ENCODE data around the gene CFAP73. TPM values are rescaled to one million over a fixed set of nuclear protein-coding genes. Genes with fewer than 3 reads are reported as not detected.

The CFAP73 gene
- polyA plus RNA-seq, 1 experiment: not detected

GRCh38 chr12:113118142-113118541, 31.4 kb upstream of the CFAP73 start:
- DNase-seq (ENCODE audit: low read depth, low spot score): no peak
- Histone ChIP-seq H3K27ac (ENCODE audit: low read depth, low read length) (no peak overlapping the region), H3K27me3 (ENCODE audit: control insufficient read depth, insufficient read depth, low read length) (peaks cover 3% of the 10 kb centered on the region), H3K4me3 (ENCODE audit: low read depth, low read length) (no peak overlapping the region), H3K9me3 (ENCODE audit: control insufficient read depth, insufficient read depth, low read length) (no peaks in the 10 kb centered on the region)
- TF ChIP-seq CTCF (IDR thresholded peaks at IDR 0.05; ENCODE audit: low read depth, low read length): no peak
- POLR2A ChIA-PET: interaction anchor here (0.5 kb wide), 1 partner anchor 1194 kb away, joined by 3 read pairs; no protein-coding TSS in a partner anchor
- CTCF ChIA-PET: no interaction called here

GRCh38 chr12:113119980-113120669, 29.4 kb upstream of the CFAP73 start:
- Histone ChIP-seq H3K9me3 (ENCODE audit: control insufficient read depth, insufficient read depth, low read length) (no peaks in the 10 kb centered on the region), H3K4me3 (ENCODE audit: low read depth, low read length) (no peak overlapping the region), H3K27ac (ENCODE audit: low read depth, low read length) (no peak overlapping the region), H3K27me3 (ENCODE audit: control insufficient read depth, insufficient read depth, low read length) (peaks cover 3% of the 10 kb centered on the region)
- no peak for DNase-seq (ENCODE audit: low read depth, low spot score)
- POLR2A ChIA-PET: no interaction called here
- no peak for TF ChIP-seq CTCF (IDR thresholded peaks at IDR 0.05; ENCODE audit: low read depth, low read length)
- CTCF ChIA-PET: interaction anchor here (1.4 kb wide), 1 partner anchor 71 kb away, joined by 3 read pairs; no protein-coding TSS in a partner anchor

- Histone ChIP-seq H3K9me3 (ENCODE audit: control insufficient read depth, insufficient read depth, low read length) (no peaks in the 10 kb centered on the region), H3K27ac (ENCODE audit: low read depth, low read length) (no peak overlapping the region), H3K27me3 (ENCODE audit: control insufficient read depth, insufficient read depth, low read length) (peaks cover 3% of the 10 kb centered on the region), H3K4me3 (ENCODE audit: low read depth, low read length) (no peak overlapping the region)
- TF ChIP-seq CTCF (IDR thresholded peaks at IDR 0.05; ENCODE audit: low read depth, low read length): no peak
- DNase-seq (ENCODE audit: low read depth, low spot score): no peak
- ChIA-PET POLR2A (no interaction called here), CTCF (interaction anchor here (1.4 kb wide), 1 partner anchor 72 kb away, joined by 3 read pairs; no protein-coding TSS in a partner anchor)
Measured at GRCh38 chr12:113120670-113121370, 28.7 kb upstream of the CFAP73 start.

GRCh38 chr12:113127791-113128199, 21.7 kb upstream of the CFAP73 start:
- H3K4me3 ChIP-seq (ENCODE audit: low read depth, low read length): no peak overlapping the region
- no peak overlapping the region for H3K27ac ChIP-seq (ENCODE audit: low read depth, low read length)
- peaks cover 8% of the 10 kb centered on the region for H3K27me3 ChIP-seq (ENCODE audit: control insufficient read depth, insufficient read depth, low read length)
- POLR2A ChIA-PET: no interaction called here
- no peak for DNase-seq (ENCODE audit: low read depth, low spot score)
- H3K9me3 ChIP-seq (ENCODE audit: control insufficient read depth, insufficient read depth, low read length): no peaks in the 10 kb centered on the region
- no peak for TF ChIP-seq CTCF (IDR thresholded peaks at IDR 0.05; ENCODE audit: low read depth, low read length)
- CTCF ChIA-PET: no interaction called here

Measured in AG04450 (cell line).